Transverse colon (tissue), 4 donors: ENCODE measurements around the gene PGAP6. TPM values are rescaled to one million over a fixed set of nuclear protein-coding genes. Genes with fewer than 3 reads are reported as not detected.

ENCODE experiments used
- DNase-seq: peaks from one replicate; pipeline ENCODE4 v3.0.0-alpha.2; 2019
- H3K27ac ChIP-seq, 4 donors: fragments of 200-600 bp; sonication (generic); 2 replicates each; pipeline ENCODE4 v1.5.1; 2016 to 2018; ENCODE audit warnings: inconsistent platforms in 4 of 4
- H3K27me3 ChIP-seq: fragments of 200-600 bp; sonication (generic); 2 replicates; pipeline ENCODE4 v1.5.1; 2017; ENCODE audit warnings: inconsistent platforms
- H3K36me3 ChIP-seq, 4 donors: fragments of 200-600 bp; sonication (generic); 2 replicates each; pipeline ENCODE4 v1.5.1; 2017 to 2019; ENCODE audit warnings: inconsistent platforms in 4 of 4
- H3K4me1 ChIP-seq, 4 donors: fragments of 200-600 bp; sonication (generic); 2 replicates each; pipeline ENCODE4 v1.5.1; 2017 to 2020; ENCODE audit warnings: inconsistent platforms in 4 of 4
- H3K4me3 ChIP-seq, 4 donors: fragments of 200-600 bp; sonication (generic); 1 replicate in 1 of 4; 2 replicates in 3 of 4; pipeline versions ENCODE4 v1.5.1 to v1.6.1; 2017 to 2019; ENCODE audit warnings: inconsistent platforms in 4 of 4
- H3K9me3 ChIP-seq, 2 donors: fragments of 200-600 bp; sonication (generic); 2 replicates each; pipeline ENCODE4 v1.5.1; 2017 to 2019; ENCODE audit warnings: inconsistent platforms in 2 of 2
- CTCF ChIP-seq, 5 experiments: fragments of 200-600 bp in 3 of 5; fragments of 450-650 bp in 2 of 5; sonication (generic) in 3 of 5; IDR thresholded peaks; 1 replicate in 2 of 5; 2 replicates in 3 of 5; pipeline ENCODE4 v1.5.1; 2016 to 2017; ENCODE audit warnings: antibody characterized with exemption in 5 of 5, inconsistent platforms in 3 of 5, mild to moderate bottlenecking in 2 of 5, moderate library complexity in 1 of 5
- EP300 ChIP-seq: sonication (generic); formaldehyde crosslinking; IDR thresholded peaks from one replicate; pipeline ENCODE4 v1.6.1; 2017; ENCODE audit warnings: antibody characterized with exemption, low read depth
- POLR2A ChIP-seq: fragments of 450-650 bp; IDR thresholded peaks from one replicate; pipeline ENCODE4 v1.6.1; 2016; ENCODE audit warnings: antibody characterized with exemption, mild to moderate bottlenecking, moderate library complexity
- POLR2AphosphoS5 ChIP-seq, 3 donors: sonication (generic); formaldehyde crosslinking; IDR thresholded peaks; one replicate each; pipeline ENCODE4 v1.6.1; 2016; ENCODE audit warnings: antibody characterized with exemption in 3 of 3
- WGBS, 2 donors: methylation state at CpG; one replicate each; pipeline ENCODE4 v1.1.5; 2018; ENCODE audit warnings: low coverage in 1 of 2; 5-methylcytosine and 5-hydroxymethylcytosine counted together
- in situ Hi-C, 4 donors: fragments of 200-750 bp; cut with MboI; loops; one replicate each; pipeline versions ENCODE4 v1.15.0 to v1.15.1; 2017; ENCODE audit warnings: low sequenced_read_pairs in 3 of 4, low pct_ligation_motif_present in 1 of 4, low pct_unique_long_range_greater_than_20kb in 1 of 4
- intact Hi-C: fragments of 100-400 bp; cut with DNase I; formaldehyde crosslinking; loops from one replicate; pipeline ENCODE4 v1.15.1; 2023; ENCODE audit warnings: low total_unique reads
- total RNA-seq, 4 donors: library from RNA; depleted of rRNA; stranded (reverse); fragments of >200 nt; gene quantifications; one replicate each; pipeline ENCODE4 v1.1.0, GENCODE V29; 2016

PGAP6 gene
- total RNA-seq, 4 donors from 2014 or later = 105 to 300 (median 179) TPM

GRCh38 chr16:405548-406506, 24.0 kb upstream of the PGAP6 start:
- TF ChIP-seq POLR2A = no peak
- TF ChIP-seq CTCF (IDR thresholded peaks at IDR 0.05) = no peak
- TF ChIP-seq POLR2AphosphoS5 (IDR thresholded peaks at IDR 0.05) = no peak
- no peak for TF ChIP-seq EP300
- intact Hi-C loops = no loop called here
- WGBS, 2 donors = 86% methylated on average over 23 of the region's 27 CpGs; no CpG with 5 or more reads in 1 of the 2 donors
- no peak for DNase-seq
- Histone ChIP-seq H3K4me3 (no peak overlapping the region), H3K27ac (no peak overlapping the region), H3K36me3 (peaks cover 0 to 4% (median 0%) of the 10 kb centered on the region in 4 donors), H3K9me3 (no peaks in the 10 kb centered on the region), H3K27me3 (no peaks in the 10 kb centered on the region), H3K4me1 (peaks cover 0 to 15% (median 6%) of the 10 kb centered on the region in 4 donors)
- in situ Hi-C loops = no loop called here

GRCh38 chr16:404971-405486, 23.3 kb upstream of the PGAP6 start:
- in situ Hi-C loops = no loop called here

GRCh38 chr16:401468-402348, 19.9 kb upstream of the PGAP6 start, which contains the start of gene DECR2:
TSS of gene DECR2 (plus strand) at chr16:401885. CDS start at chr16:401964, 79 bp downstream.
- intact Hi-C loops (no loop called here), in situ Hi-C loops (no loop called here)
- Histone ChIP-seq H3K27ac (peak within 1 kb of the TSS; percentile 91 to 99 (median 94)), H3K4me3 (peak within 1 kb of the TSS; percentile 79 to 99 (median 89)), H3K36me3 (no peaks in the 10 kb centered on the region), H3K4me1 (peaks cover 6 to 34% (median 17%) of the 10 kb centered on the region in 4 donors), H3K27me3 (no peaks in the 10 kb centered on the region), H3K9me3 (no peaks in the 10 kb centered on the region)
- DNase-seq = peak; percentile 98
- peak; percentile 86 to 93 (median 91) for TF ChIP-seq POLR2AphosphoS5 (IDR thresholded peaks at IDR 0.05)
- peak; percentile 27 to 50 (median 47) for TF ChIP-seq CTCF (IDR thresholded peaks at IDR 0.05)
- TF ChIP-seq EP300 = no peak
- TF ChIP-seq POLR2A = peak; percentile 79
- WGBS, 2 donors = 0 to 2% methylated on average over 12 to 31 of the region's 91 CpGs

More at GRCh38 chr16:404971-405486, 23.3 kb upstream of the PGAP6 start:
- Histone ChIP-seq H3K4me3 (no peak overlapping the region), H3K9me3 (no peaks in the 10 kb centered on the region), H3K27ac (no peak overlapping the region), H3K4me1 (peaks cover 6 to 22% (median 12%) of the 10 kb centered on the region in 4 donors), H3K36me3 (peaks cover 0 to 4% (median 0%) of the 10 kb centered on the region in 4 donors), H3K27me3 (no peaks in the 10 kb centered on the region)
- no peak for DNase-seq
- TF ChIP-seq POLR2A (no peak), EP300 (no peak), CTCF (IDR thresholded peaks at IDR 0.05) (no peak), POLR2AphosphoS5 (IDR thresholded peaks at IDR 0.05) (no peak)
- 89% methylated on average over 12 of the region's 12 CpGs; no CpG with 5 or more reads in 1 of the 2 donors for WGBS, 2 donors
- intact Hi-C loops = no loop called here
